ENCODE data around the gene NAPA.

GRCh38 chr19:47541518-47541917, 26.7 kb upstream of the NAPA start:
- TF ChIP-seq ZMAT4 (CRISPR knock-in tag; IDR thresholded peaks at IDR 0.05) (no peak), CTCF (IDR thresholded peaks at IDR 0.05) (no peak), NFYB (CRISPR knock-in tag; conservative IDR thresholded peaks at IDR 0.05; ENCODE audit: low read depth) (no peak), NR1H2 (CRISPR knock-in tag; IDR thresholded peaks at IDR 0.05) (no peak), USF2 (CRISPR knock-in tag; IDR thresholded peaks at IDR 0.05) (no peak), ZBTB21 (CRISPR knock-in tag; IDR thresholded peaks at IDR 0.05; ENCODE audit: borderline replicate concordance) (no peak), SMAD3 (CRISPR knock-in tag; IDR thresholded peaks at IDR 0.05; ENCODE audit: borderline replicate concordance) (no peak), ETV6 (CRISPR knock-in tag; IDR thresholded peaks at IDR 0.05) (no peak), ZNF232 (CRISPR knock-in tag; IDR thresholded peaks at IDR 0.05) (no peak), ZNF263 (CRISPR knock-in tag; IDR thresholded peaks at IDR 0.05; ENCODE audit: low read depth) (no peak), ZNF423 (CRISPR knock-in tag; IDR thresholded peaks at IDR 0.05) (no peak)
